Measurements from ENCODE around the gene RPP30.

The RPP30 gene

DNA sequence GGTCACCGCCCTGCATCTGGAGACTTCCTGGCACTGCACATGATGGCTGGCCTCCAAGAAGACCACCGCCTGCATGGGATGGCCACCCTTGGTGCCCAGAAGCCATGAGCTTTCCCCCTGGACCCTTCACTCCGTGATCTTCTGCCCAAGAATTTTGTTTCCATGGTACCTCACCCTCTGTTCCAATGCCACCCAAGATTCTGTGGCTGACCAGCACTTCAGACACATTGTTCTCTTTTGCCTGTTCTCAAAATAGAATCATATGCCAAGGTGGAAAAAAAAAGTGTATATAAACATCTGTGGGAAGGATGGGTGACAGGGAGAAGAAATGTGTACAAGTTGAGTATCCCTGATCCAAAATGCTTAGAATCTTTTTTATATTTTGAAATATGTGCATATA lies 26.0 kb upstream of the RPP30 start:
- Mint-ChIP-seq H3K4me1 (no peaks in the 10 kb centered on the region), H3K9me3 (peaks cover 16% of the 10 kb centered on the region), H3K27ac (no peak overlapping the region), H3K36me3 (ENCODE audit: low read depth) (peaks cover 6% of the 10 kb centered on the region), H3K4me3 (no peak overlapping the region), H3K27me3 (ENCODE audit: low read depth, poor library complexity) (peaks cover 5% of the 10 kb centered on the region)
- TF ChIP-seq, protein P1, sequence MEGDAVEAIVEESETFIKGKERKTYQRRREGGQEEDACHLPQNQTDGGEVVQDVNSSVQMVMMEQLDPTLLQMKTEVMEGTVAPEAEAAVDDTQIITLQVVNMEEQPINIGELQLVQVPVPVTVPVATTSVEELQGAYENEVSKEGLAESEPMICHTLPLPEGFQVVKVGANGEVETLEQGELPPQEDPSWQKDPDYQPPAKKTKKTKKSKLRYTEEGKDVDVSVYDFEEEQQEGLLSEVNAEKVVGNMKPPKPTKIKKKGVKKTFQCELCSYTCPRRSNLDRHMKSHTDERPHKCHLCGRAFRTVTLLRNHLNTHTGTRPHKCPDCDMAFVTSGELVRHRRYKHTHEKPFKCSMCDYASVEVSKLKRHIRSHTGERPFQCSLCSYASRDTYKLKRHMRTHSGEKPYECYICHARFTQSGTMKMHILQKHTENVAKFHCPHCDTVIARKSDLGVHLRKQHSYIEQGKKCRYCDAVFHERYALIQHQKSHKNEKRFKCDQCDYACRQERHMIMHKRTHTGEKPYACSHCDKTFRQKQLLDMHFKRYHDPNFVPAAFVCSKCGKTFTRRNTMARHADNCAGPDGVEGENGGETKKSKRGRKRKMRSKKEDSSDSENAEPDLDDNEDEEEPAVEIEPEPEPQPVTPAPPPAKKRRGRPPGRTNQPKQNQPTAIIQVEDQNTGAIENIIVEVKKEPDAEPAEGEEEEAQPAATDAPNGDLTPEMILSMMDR (IDR thresholded peaks at IDR 0.05), result no peak
- DNase-seq, result no peak

DNA sequence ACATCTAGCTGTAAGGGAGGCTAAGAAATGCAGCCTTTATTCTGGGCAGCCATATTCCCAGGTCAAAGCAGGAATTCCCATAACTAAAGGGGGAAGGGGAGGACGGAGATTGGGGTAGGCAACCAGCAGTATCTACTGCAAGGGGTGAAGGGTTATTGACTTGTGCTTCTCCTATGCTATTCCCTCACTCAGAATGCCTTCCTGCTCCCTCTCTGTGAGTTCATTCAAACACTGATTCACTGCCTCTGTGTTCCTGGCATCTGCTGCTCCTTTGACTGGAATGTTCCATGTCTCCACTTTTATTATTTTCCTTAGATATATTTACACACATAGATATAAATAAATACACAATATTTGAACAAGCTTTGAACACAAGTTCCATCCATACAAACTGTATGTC lies 25.0 kb upstream of the RPP30 start:
- no peak for DNase-seq
- Mint-ChIP-seq H3K36me3 (ENCODE audit: low read depth) (peaks cover 13% of the 10 kb centered on the region), H3K9me3 (peaks cover 25% of the 10 kb centered on the region), H3K4me3 (no peak overlapping the region), H3K4me1 (no peaks in the 10 kb centered on the region), H3K27me3 (ENCODE audit: low read depth, poor library complexity) (peaks cover 5% of the 10 kb centered on the region), H3K27ac (no peak overlapping the region)
- TF ChIP-seq, protein P1 (IDR thresholded peaks at IDR 0.05), result no peak

DNA sequence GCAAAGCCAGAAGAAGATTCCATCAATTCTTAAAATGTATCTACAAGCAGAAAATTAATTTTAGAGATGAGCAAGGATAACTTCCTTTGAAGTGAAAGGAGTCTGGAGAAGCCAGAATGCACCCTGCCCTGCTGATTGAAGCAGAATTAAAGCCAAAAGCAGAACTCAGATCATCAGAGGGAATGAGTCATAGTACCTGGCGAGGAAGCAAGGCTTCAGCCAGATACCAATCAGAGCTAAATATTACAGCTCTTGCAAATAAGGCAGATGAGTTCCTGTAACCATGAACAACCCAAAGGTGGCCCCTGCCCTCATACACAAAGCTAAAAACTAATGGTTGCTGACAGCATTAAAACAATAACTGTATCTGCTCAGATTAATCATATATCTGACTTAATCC lies 24.3 kb upstream of the RPP30 start:
- no peak overlapping the region for H3K27ac Mint-ChIP-seq
- H3K36me3 Mint-ChIP-seq (ENCODE audit: low read depth), result peaks cover 19% of the 10 kb centered on the region
- H3K27me3 Mint-ChIP-seq (ENCODE audit: low read depth, poor library complexity), result peaks cover 5% of the 10 kb centered on the region
- peaks cover 32% of the 10 kb centered on the region for H3K9me3 Mint-ChIP-seq
- H3K4me3 Mint-ChIP-seq, result no peak overlapping the region
- H3K4me1 Mint-ChIP-seq, result no peaks in the 10 kb centered on the region
- no peak for DNase-seq
- TF ChIP-seq, protein P1 (IDR thresholded peaks at IDR 0.05), result no peak

DNA sequence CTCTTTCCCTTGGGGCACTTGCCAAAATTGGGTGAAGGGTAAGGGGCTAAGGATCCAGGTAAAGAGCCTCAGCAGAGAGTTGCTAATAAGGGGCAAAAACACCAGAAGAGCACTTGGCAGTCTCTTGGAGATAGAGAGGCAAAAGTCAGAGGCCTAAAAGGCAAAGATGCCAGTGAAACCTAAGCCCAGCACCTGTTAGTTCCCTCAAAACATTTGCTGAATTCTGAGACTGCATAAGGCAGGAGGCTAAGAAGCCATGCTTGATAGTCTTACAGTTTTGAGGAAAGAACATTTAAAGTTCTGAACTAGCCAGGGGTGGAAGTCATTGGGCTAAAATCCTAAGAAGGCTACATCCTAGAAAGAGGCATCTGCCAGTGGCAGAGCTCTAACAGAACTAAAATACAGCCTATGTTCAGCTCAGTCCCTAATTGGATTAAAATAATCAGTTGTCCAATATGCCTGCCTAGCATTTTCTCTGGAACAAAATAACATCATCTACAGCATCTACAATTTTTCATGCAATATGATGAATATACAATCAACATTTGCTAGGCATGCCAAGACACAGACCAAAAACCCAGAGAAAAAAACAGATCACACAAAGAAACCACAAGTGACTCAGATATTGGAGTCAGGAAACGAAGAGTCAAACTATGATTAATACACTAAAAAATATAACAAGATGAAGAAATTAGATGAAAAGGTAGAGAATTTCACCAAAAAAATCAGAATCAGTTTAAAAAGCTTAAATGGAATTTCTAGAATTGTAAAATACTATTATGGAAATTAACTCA lies 21.6 kb upstream of the RPP30 start:
- H3K4me3 Mint-ChIP-seq, result no peak overlapping the region
- peaks cover 38% of the 10 kb centered on the region for H3K9me3 Mint-ChIP-seq
- H3K27ac Mint-ChIP-seq, result no peak overlapping the region
- peaks cover 19% of the 10 kb centered on the region for H3K36me3 Mint-ChIP-seq (ENCODE audit: low read depth)
- TF ChIP-seq, protein P1 (IDR thresholded peaks at IDR 0.05), result no peak
- DNase-seq, result no peak
- H3K27me3 Mint-ChIP-seq (ENCODE audit: low read depth, poor library complexity), result peaks cover 17% of the 10 kb centered on the region
- H3K4me1 Mint-ChIP-seq, result no peaks in the 10 kb centered on the region

DNA sequence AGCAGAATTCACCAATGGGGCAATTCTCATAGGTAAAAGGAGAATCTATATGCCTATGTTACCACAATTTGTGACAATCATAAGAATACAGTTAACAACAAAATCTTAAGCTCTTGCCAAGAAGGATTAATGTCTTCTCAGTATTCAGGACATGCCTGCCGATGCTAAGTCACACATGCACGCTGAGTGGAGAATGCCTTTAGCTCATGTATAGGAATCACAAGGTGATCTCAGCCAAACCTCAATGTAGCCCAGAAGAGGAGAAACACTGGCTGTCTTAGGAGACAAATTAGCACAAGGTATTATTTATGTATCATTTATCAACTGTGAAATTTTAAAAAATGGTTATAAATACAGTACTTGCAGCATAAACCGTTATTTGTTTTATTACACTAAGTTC lies 16.6 kb upstream of the RPP30 start:
- Mint-ChIP-seq H3K36me3 (ENCODE audit: low read depth) (peaks cover 19% of the 10 kb centered on the region), H3K9me3 (peaks cover 32% of the 10 kb centered on the region), H3K4me1 (peaks cover 4% of the 10 kb centered on the region), H3K4me3 (no peak overlapping the region), H3K27ac (no peak overlapping the region), H3K27me3 (ENCODE audit: low read depth, poor library complexity) (peaks cover 53% of the 10 kb centered on the region)
- DNase-seq, result no peak
- TF ChIP-seq, protein P1 (IDR thresholded peaks at IDR 0.05), result no peak

DNA sequence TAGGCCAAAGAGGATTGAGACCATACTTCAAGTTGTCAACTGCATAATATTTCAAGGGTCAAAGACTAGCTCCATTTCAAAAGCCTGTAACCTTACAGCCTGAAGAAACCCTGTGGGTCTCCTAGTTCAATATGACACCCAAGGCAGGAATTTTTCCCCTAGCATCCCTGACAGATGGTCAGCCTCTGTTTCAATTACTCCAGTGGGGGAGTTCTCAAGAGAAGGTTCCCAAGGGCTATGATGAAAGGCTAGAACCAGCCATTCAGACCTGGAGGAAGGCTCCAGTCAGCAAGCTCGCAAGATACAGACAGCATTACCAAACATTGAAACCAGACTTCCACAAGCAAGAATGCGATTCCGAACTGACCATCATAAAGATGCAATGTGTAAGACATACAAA lies 15.5 kb upstream of the RPP30 start:
- DNase-seq, result no peak
- Mint-ChIP-seq H3K36me3 (ENCODE audit: low read depth) (peaks cover 8% of the 10 kb centered on the region), H3K4me1 (peaks cover 4% of the 10 kb centered on the region), H3K27me3 (ENCODE audit: low read depth, poor library complexity) (peaks cover 63% of the 10 kb centered on the region), H3K27ac (no peak overlapping the region), H3K4me3 (peak overlapping the region; percentile 64), H3K9me3 (peaks cover 21% of the 10 kb centered on the region)
- TF ChIP-seq, protein P1 (IDR thresholded peaks at IDR 0.05), result no peak
